ENCODE data around the gene FAM151A.

GRCh38 chr1:54658164-54658913, 35.0 kb upstream of the FAM151A start:
- no peak for TF ChIP-seq CTCF (IDR thresholded peaks at IDR 0.05)
- no peak for TF ChIP-seq POLR2A (IDR thresholded peaks at IDR 0.05; ENCODE audit: low read depth)
